GM12874 (cell line): ENCODE data around the gene CDKN2B-AS1.

ENCODE experiments used
- CTCF ChIP-seq: IDR thresholded peaks from 2 replicates; pipeline ENCODE4 v1.5.1; 2011; ENCODE audit warnings: low read depth, mild to moderate bottlenecking, control low read depth, low read length, moderate library complexity; ENCODE audit not compliant: insufficient read depth

The CDKN2B-AS1 gene

GRCh38 chr9:22002038-22002437 is 7.4 kb downstream of the CDKN2B-AS1 start:
- TF ChIP-seq CTCF: no peak

GRCh38 chr9:22005021-22005701 is 10.6 kb downstream of the CDKN2B-AS1 start:
- no peak for TF ChIP-seq CTCF

GRCh38 chr9:22005702-22006606 is 11.4 kb downstream of the CDKN2B-AS1 start:
- no peak for TF ChIP-seq CTCF

GRCh38 chr9:22008384-22008716 is 13.8 kb downstream of the CDKN2B-AS1 start:
- no peak for TF ChIP-seq CTCF

GRCh38 chr9:22008717-22009505 is 14.3 kb downstream of the CDKN2B-AS1 start, which contains the start of gene CDKN2B:
Gene CDKN2B, minus strand, starts transcription at chr9:22009305. Its CDS starts 352 bp downstream, at chr9:22008953.
- peak; percentile 98 for TF ChIP-seq CTCF

GRCh38 chr9:22009506-22009867 is 14.9 kb downstream of the CDKN2B-AS1 start:
- no peak for TF ChIP-seq CTCF
